Stimulated activated CD4-positive, alpha-beta T cell treated with anti-CD3 and anti-CD28 coated beads, Interleukin-12 subunit alpha, Interleukin-12 subunit beta, amount 100 ng/mL, for 4 hours (primary cell): Measurements from ENCODE around the gene EXD3.
"Not testable (repeated sequence)": the region's sequence is repeated elsewhere in the genome, so short reads cannot be mapped to it uniquely, and the experiment has no call there.

Experiments used
- DNase-seq: peaks from one replicate; pipeline ENCODE4 v3.0.0-alpha.2; 2020

Gene EXD3

GRCh38 chr9:137458194-137459151, 35.5 kb upstream of the EXD3 start:
- DNase-seq: no peak

GRCh38 chr9:137457406-137458193, 34.6 kb upstream of the EXD3 start:
- DNase-seq: no peak

DNA sequence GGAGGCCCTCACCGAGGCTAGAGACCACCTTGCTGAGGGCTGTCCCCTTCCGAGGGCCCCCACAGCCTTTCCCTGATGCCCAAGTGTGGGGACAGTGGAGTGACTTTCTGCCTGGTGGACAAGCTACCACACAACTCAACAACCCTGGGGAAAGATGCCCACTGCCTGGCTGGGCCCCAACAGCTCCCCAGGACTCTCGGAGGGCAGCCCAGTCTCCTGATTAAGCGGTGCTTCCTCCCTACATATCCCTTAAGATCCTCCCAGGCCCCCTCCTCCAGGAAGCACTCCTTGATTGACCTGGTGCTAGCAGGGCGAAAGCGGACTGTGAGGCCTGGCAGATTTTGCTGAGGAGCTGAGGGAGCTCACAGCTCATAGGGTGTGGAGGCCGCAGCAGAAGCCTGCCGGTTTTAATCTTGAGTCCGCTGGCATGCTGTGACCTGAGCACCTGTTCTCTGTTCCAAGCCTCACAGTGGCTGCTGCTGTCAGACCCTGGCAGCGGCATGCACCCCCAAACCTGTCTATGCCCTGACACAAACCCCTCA, 34.0 kb upstream of the EXD3 start:
- no peak for DNase-seq

DNA sequence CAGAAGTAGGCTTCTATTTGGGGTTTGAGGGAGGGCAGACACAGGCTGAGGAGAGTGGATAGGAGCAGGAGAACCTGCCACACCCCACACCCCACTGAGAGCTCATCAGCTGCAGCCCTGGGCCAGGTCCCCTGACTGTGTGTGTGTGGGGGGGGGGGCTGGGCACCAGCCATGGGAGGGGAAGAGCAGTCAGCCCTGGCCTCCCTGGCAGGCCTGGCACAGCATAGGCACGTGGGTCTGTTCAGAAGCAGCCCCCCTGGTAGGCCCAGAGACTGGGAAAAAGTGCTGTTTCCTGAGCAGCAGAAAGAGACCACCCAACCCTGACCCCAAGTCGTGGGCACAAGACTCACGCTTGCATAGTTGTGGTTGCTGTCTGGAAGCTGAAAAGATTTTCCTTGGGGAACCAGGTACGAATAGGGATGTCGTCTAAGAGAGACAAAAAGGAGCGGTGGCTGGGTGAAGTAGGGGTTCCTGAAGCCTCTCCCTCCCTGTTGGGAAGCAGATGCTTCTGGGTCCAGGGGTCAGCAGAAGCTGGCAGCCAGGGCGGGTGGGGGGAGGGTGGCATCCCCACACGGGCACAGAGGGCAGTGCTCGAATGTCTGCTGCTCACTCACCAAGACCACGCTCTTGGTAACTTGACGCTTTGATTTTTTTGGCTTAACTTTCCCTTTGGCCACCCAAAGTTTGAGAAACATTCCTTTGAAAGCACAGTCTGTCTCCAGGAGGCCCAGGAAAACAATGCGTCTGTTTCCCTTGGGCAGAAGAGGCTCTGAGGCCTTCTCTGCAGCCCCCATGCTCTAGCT, 33.3 kb upstream of the EXD3 start:
- no peak for DNase-seq

DNA sequence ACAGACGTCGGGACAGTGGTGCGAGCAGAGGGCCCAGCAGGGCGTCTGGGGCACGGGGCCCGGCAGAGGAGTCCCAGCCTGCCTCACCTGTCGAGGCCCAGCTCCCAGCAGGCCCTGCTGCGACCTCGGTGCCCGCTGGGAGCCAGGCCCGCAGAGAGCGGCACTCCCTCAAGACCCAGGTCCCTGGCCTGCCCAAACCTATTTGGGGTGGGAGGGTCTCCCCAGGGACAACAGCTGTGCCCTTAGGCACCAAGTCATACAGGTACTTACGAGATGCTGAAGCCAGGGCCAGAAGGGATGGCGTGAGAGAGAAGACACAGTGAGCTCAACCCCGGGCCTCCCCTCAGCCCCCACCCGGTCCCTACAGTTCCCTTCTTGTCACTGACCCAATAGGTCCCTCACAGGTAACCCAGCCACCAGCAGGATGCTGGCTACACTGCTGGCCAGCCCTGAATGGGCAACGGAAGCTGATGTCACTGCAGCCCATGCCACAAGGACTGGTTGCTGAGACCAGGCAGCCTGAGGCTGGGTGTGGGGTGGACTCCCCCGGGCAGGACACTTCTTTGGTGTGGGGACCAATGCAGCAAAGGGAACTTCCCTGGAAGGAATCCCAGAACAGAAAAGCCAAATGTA, 32.5 kb upstream of the EXD3 start:
- DNase-seq: no peak

DNA sequence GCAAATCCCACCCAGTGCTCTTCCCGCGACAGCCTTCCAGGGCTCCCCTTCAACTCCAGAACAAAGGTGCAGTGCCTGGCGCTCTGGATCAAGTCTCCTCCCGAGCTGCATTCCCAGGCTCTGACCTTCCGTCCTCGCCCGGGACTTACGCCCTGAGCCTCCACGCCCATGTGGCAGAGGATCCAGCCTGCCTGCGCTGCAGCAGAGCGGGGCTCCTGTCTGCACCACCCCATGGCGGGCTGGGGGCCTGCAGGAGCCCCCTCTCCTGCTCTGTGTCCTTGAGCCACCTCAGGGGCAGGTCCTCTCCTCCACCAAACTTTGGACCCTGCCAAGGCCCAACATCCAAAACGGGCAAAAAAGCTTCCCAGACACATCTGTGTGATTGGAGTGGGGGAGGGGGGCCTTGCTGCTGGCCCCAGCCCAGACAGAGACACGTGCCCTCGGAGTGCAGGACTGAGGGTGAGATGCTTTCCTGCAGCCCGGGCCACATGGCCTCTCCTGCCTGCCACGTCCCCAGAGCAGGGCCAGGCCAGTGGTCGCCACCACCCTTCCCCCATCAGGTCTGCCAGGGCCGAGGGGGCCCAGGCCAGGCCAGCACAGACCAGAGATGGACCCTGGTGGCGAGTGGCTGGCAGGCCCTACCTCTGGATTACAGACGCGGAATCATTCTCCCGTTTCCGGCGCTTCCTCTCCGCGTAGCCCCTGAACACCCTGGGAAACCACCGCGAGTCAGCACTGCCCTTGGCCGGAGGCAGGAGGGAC, 31.8 kb upstream of the EXD3 start:
- no peak for DNase-seq

DNA sequence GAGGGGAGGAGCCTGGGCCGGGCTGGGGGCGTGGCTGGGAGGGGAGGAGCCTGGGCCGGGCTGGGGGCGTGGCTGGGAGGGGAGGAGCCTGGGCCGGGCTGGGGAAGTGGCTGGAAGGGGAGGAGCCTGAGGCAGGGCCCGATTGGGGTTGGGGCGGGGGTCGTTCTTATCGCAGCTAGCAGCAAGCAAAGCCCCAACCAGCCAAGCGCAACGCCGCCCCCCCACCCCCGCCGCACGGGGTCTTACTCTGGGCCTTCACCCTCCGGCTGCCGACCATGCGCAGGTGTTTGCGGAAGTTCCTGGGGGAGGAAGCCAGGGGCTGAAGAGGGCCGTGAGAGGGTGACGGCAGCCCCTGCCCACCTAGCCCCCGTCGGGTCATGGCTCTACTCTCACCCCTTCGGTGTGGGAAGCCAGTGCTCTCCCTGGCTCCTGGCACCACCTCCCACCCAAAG, 31.2 kb upstream of the EXD3 start:
- DNase-seq: peak; percentile 44

GRCh38 chr9:137453643-137454081, 30.7 kb upstream of the EXD3 start:
- DNase-seq: peak; percentile 56

DNA sequence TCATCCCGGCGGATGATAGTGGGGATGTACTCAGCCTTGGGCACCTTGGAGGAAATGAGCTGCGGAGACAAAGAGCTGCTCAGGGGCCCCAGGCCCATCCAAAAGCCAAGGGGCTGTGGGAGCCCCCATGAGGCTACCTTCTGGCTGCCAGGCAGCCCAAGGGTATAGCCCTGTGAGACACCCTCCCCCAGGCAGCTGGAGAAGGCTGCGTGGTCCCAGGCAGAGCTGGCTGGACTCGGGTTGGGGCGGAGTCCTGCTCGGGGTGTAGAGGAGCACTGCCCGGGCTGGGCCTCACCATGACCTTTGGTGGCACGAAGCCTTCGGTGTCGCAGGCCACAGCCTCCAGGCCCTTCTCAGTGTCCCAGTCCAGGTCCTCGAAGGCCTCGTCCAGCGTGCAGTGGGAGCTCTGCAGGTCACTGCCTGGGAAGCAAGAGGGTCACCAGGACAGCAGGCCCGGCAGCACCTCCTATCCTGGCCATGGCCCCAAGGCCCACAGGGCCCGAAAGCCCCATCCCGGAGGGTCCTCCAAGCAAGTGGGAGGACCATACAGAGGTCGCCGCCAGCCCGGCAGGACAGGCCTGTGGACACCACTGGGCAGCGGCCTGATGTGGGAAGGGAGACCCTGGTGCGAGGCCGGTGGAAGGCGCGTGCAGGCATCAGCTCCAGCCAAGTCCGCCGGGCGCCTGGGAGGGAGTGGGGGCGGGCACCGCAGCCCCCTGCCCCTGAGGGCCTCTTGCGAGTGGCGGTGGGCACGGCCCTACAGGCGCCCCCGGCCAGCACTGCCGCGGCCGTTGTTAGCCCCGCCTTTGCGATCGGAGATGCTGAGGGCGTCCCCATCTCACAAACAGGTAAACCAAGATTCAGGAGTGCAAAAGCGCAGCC, 30.0 kb upstream of the EXD3 start:
- no peak for DNase-seq

DNA sequence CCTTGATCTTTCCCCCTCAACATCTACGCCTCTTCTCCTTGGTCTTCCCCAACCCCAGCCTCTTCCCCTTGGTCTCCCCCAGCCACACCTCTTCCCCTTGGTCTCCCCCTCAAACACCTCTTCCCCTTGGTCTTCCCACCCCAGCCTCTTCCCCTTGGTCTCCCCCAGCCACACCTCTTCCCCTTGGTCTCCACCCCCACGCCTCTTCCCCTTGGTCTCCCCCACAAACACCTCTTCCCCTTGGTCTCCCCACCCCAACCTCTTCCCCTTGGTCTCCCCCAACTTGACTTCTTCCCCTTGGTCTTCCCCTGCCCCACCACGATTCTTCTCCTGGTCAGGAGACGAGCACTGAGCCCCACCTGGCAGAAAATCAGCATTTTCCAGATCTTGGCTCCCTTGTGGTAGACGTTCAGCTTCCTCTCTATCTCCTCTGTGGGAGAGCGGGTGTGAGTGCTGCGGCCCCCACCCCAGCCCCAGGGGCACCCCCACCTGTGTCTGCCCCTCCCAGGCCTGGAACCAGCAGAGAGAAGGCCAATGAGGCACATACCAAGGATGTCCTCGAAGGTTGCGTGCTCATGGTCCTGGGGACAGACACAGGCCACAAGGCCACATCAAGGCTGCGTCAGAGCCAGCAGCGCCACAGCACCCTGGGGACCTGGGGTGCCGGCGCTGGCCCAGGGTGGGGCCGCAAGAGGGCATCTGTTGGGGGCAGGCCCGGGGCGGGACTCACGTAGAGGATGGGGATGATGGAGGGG, 29.2 kb upstream of the EXD3 start:
- no peak for DNase-seq

DNA sequence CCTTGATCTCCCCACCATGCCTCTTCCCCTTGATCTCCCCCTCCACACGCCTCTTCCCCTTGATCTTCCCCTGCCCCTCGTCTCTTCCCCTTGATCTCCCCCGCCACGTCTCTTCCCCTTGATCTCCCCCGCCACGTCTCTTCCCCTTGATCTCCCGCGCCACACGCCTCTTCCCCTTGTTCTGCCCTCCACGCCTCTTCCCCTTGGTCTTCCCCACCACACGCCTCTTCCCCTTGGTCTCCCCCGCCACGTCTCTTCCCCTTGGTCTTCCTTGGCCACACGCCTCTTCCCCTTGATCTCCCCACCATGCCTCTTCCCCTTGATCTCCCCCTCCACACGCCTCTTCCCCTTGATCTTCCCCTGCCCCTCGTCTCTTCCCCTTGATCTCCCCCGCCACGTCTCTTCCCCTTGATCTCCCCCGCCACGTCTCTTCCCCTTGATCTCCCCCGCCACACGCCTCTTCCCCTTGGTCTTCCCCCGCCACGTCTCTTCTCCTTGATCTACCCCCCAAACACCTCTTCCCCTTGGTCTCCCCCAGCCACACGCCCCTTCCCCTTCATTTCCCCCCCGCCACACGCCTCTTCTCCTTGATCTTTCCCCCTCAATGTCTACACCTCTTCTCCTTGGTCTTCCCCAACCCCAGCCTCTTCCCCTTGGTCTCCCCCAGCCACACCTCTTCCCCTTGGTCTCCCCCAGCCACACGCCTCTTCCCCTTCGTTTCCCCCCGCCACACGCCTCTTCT, 28.5 kb upstream of the EXD3 start:
- not testable (repeated sequence) for DNase-seq

GRCh38 chr9:137450539-137451222, 27.7 kb upstream of the EXD3 start:
- not testable (repeated sequence) for DNase-seq

GRCh38 chr9:137449931-137450538, 27.1 kb upstream of the EXD3 start:
- DNase-seq: no peak

DNA sequence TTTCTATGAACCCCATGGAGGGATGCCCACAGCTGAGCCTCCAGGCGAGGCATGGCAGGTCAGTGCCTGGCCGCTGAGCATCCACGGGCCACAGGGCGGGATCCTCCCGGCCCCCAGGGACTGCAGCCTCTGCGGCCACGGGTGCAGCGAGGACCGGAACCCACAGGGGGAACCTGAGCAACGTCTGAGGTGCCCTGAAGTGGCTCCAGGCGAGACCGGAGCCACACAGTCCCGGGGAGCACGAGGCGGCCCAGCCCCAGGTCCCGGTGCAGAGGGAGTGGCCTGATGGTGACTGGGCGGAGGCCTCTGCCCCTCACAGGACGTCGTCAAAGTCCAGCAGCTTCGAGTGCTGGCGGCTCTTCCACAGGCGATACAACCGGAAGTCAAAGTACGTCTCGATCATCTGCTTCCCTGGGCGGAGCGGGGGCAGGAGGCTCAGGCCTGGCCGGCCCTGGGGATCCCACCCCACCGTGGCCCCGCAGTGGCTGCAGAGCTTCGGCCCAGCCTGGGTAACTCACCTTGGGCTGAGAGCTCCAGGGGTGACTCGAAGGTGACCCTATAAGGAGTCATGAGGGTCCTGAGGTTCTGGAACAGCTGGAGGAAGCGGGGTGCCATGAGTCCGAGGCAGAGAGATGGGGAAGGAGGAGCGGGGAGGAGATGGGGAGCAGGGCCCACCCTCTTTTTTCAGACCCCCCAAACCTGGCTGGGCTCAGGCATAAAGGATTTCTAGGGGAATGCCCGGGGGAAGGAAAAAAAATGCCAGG, 26.3 kb upstream of the EXD3 start:
- no peak for DNase-seq

- no peak for DNase-seq
Measured at GRCh38 chr9:137448602-137448962, 25.6 kb upstream of the EXD3 start.

DNA sequence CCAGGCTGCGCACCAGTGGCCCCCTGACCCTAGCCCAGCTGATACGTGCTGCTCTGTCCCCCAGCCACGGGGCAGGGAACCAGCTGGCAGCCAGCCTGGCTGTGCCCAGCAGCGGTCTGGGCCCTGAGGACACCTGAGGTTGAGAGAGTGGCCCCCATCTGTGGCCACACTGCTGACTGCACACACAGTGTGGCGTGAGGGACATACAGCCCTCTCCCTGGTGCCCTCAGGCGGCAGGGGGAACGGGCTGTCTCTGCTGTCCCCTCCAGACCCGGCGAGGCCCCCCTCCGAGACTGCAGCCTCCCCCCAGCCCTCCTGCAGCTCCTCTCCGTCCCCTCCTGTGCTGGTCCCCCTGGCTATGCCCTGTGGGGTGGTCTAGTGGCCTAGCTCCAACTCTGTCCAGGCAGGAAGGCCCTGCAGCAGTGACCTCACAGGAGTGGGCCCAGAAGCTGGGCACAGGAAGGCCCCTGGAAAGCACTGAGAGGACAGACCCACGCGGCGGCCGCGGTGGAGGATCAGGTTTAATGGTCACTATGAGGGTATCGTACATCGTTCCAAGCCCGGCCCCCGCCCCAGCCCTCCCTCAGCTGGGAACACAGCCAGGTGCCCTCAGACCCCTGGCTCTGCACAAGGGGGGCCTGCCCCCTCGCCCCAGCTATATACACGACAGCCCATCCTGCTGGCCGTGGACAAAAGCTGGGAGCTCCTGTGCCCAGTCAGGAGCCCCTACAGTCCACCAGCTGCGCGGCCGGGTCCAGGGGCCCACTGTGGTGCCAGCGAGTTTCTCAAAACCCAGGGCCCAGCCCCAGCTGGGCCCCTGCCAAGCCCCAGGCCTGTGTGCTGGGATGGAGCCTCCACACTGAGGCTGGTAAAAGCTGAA, 25.0 kb upstream of the EXD3 start:
- DNase-seq: no peak
